HFFc6 (cell line): ENCODE results near the gene APP. TPM values are rescaled to one million over a fixed set of nuclear protein-coding genes. Genes with fewer than 3 reads are reported as not detected.

ENCODE experiments used
- DNase-seq: peaks from one replicate; pipeline ENCODE4 v3.0.0-alpha.2; 2018
- H3K27ac Mint-ChIP-seq: 2 replicates; pipeline ENCODE4 v1.8.0; 2020; ENCODE audit warnings: mild to moderate bottlenecking, mixed read lengths
- H3K27me3 Mint-ChIP-seq: 2 replicates; pipeline ENCODE4 v1.8.0; 2021; ENCODE audit warnings: mild to moderate bottlenecking, moderate library complexity, mixed read lengths; ENCODE audit not compliant: insufficient read depth
- H3K36me3 Mint-ChIP-seq: 2 replicates; pipeline ENCODE4 v1.8.0; 2021; ENCODE audit warnings: low read depth, mixed read lengths
- H3K4me1 Mint-ChIP-seq: 2 replicates; pipeline ENCODE4 v1.8.0; 2020; ENCODE audit warnings: low read depth, mixed read lengths
- H3K4me3 Mint-ChIP-seq: 2 replicates; pipeline ENCODE4 v1.8.0; 2020; ENCODE audit warnings: mild to moderate bottlenecking, moderate library complexity, mixed read lengths
- H3K9me3 Mint-ChIP-seq: 2 replicates; pipeline ENCODE4 v1.8.0; 2020; ENCODE audit warnings: mild to moderate bottlenecking, mixed read lengths
- total RNA-seq, 6 experiments: library from RNA; stranded (reverse); fragmentation: NEBNext Ultra II Directional; extraction: Animal tissue kit (Norgen Biotek cat#: 25700); gene quantifications; 2 replicates in 1 of 6; 3 replicates in 5 of 6; pipeline ENCODE4 v1.2.3, GENCODE V29; 2021
- TF ChIP-seq, protein P1 (sequence below): fragments of 200-600 bp; sonication (generic); IDR thresholded peaks from 2 replicates; pipeline ENCODE4 v1.5.0; 2021; ENCODE audit warnings: antibody characterized with exemption, mild to moderate bottlenecking

The APP gene
- total RNA-seq, 6 experiments from 2014 or later = 396 to 438 (median 425) TPM

DNA sequence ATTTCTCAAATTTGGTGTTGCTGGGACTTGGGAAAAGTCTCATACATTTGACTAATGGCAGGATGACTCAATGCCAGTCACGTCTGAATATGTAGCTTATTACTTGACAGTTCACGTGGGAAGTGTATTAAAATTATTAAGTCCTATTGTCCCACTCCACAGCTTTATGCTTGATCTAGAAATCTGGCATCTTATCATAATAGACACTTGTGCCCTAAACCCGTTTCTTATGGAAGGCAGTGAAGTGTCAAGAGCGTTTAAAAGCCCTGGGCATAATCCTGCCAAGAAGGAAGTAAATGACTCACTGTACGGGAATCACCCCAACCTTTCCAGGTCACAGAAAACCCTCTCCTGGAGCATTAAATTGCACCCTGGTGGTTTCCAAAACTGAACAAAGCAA lies 207.4 kb downstream of the APP start:
- Mint-ChIP-seq H3K36me3 (peaks cover 33% of the 10 kb centered on the region), H3K27ac (no peak overlapping the region; the same call in 1 of the 2 replicates), H3K9me3 (no peaks in the 10 kb centered on the region), H3K27me3 (no peaks in the 10 kb centered on the region), H3K4me1 (peaks cover 52% of the 10 kb centered on the region), H3K4me3 (no peak overlapping the region)
- TF ChIP-seq, protein P1, sequence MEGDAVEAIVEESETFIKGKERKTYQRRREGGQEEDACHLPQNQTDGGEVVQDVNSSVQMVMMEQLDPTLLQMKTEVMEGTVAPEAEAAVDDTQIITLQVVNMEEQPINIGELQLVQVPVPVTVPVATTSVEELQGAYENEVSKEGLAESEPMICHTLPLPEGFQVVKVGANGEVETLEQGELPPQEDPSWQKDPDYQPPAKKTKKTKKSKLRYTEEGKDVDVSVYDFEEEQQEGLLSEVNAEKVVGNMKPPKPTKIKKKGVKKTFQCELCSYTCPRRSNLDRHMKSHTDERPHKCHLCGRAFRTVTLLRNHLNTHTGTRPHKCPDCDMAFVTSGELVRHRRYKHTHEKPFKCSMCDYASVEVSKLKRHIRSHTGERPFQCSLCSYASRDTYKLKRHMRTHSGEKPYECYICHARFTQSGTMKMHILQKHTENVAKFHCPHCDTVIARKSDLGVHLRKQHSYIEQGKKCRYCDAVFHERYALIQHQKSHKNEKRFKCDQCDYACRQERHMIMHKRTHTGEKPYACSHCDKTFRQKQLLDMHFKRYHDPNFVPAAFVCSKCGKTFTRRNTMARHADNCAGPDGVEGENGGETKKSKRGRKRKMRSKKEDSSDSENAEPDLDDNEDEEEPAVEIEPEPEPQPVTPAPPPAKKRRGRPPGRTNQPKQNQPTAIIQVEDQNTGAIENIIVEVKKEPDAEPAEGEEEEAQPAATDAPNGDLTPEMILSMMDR = no peak
- peak; percentile 16 for DNase-seq

DNA sequence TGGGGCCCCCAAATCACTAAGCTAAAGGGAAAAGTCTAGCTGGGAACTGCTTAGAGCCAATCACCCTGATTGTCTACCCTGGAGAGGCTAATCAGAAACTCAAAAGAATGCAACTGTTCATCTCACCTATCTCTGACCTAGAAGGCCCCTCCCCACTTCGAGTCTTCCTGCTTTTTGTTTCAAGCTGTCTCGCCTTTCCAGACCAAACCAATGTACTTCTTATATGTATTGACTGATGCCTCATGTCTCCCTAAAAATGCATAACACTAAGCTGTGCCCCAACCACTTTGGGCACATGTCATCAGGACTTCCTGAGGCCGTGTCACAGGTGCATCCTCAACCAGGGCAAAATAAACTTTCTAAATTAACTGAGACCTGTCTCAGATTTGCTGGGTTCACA lies 209.5 kb downstream of the APP start:
- TF ChIP-seq, protein P1 = no peak
- Mint-ChIP-seq H3K4me3 (no peak overlapping the region), H3K4me1 (peaks cover 51% of the 10 kb centered on the region), H3K27ac (no peak overlapping the region), H3K27me3 (no peaks in the 10 kb centered on the region), H3K36me3 (peaks cover 36% of the 10 kb centered on the region), H3K9me3 (no peaks in the 10 kb centered on the region)
- DNase-seq = no peak

DNA sequence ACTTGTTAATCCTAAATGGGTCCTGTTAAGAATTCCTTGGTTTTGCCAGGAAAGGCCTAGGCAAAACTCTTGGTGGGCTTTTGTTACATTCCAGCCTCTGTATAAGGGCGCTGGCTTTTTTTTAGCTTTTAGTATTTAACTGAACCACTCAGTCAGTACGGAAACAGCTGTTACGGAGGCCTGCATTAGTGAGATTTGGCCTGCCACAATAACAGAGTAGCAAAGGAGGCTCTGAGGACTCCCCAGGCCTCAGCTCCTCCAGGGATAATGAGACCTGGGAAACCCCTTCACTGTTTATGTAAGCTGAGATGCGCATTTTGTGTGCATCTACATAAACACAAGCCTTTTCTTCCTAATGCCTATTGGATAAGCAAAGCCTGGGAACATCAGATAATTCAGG lies 210.2 kb downstream of the APP start:
- no peaks in the 10 kb centered on the region for H3K9me3 Mint-ChIP-seq
- no peak overlapping the region for H3K4me3 Mint-ChIP-seq
- H3K36me3 Mint-ChIP-seq = peaks cover 42% of the 10 kb centered on the region
- H3K4me1 Mint-ChIP-seq = peaks cover 51% of the 10 kb centered on the region
- no peak for DNase-seq
- H3K27me3 Mint-ChIP-seq = no peaks in the 10 kb centered on the region
- TF ChIP-seq, protein P1 = no peak
- no peak overlapping the region for H3K27ac Mint-ChIP-seq

DNA sequence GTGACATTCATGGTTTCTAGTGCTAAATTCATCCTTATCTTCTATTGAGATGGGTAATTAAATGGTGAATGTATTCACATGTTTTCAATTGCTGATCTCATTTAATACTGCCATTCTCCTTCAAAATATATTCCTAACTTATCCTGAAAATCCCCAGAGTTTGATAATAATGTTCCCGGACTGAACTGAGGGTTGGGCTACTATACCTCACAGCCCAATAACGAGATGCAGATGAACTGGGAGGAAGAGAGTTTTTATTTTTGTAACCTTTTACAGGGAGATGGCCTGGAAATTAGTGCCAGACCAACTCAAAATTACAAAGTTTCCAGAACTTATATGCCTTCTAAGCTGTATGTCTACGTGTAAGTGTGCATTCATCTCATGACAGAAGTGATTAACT lies 210.8 kb downstream of the APP start:
- Mint-ChIP-seq H3K27ac (no peak overlapping the region), H3K27me3 (no peaks in the 10 kb centered on the region), H3K9me3 (no peaks in the 10 kb centered on the region), H3K36me3 (peaks cover 46% of the 10 kb centered on the region), H3K4me3 (no peak overlapping the region), H3K4me1 (peaks cover 54% of the 10 kb centered on the region)
- DNase-seq = no peak
- TF ChIP-seq, protein P1 = no peak

DNA sequence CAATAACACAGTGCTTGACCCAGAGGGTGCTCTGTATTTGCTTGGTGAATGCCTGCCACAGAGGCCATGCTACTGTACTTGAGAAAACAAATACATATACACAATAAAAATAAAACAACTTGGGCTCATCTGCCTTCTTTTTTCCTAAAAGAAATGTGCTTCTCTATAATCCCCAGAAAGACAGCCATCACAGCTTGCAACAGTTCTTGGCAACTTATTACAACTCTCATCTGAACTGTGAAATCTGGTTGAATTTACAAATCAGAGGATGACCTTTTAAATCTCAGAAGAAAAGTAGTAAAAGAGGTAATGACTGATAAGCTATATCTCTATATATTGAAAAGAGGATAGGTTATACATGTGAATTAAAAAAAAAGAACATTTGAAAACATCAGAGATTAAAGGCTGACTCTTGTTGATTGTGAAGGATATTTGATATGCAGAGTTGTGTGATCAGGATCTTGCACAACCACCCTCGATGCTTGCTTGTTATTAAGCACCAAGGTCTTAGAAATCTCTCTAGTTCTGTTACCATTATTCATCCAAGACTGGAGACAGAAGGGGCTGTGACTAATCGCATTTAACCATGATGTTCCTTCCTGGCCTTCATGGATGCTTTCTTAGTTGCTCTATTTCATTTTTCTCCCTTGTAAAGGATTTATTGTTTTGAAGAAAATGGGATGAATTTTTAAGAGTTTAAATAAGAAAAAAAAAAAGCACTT lies 213.4 kb downstream of the APP start:
- peaks cover 58% of the 10 kb centered on the region for H3K4me1 Mint-ChIP-seq
- DNase-seq = peak; percentile 58
- TF ChIP-seq, protein P1 = no peak
- H3K4me3 Mint-ChIP-seq = no peak overlapping the region
- H3K9me3 Mint-ChIP-seq = no peaks in the 10 kb centered on the region
- H3K27ac Mint-ChIP-seq = peak overlapping the region; percentile 56
- no peaks in the 10 kb centered on the region for H3K27me3 Mint-ChIP-seq
- peaks cover 51% of the 10 kb centered on the region for H3K36me3 Mint-ChIP-seq
